Testis (tissue), 3 donors: Measurements from ENCODE around the gene KRT15. TPM values are rescaled to one million over a fixed set of nuclear protein-coding genes. Genes with fewer than 3 reads are reported as not detected.

Experiments
- DNase-seq: peaks from one replicate; pipeline ENCODE4 v3.0.0-alpha.2; 2019
- H3K27ac ChIP-seq, 2 donors: fragments of 200-600 bp; sonication (generic); one replicate each; pipeline ENCODE4 v1.5.1; 2019
- H3K27me3 ChIP-seq: fragments of 200-600 bp; sonication (generic); one replicate; pipeline ENCODE4 v1.5.1; 2019
- H3K36me3 ChIP-seq: fragments of 200-600 bp; sonication (generic); one replicate; pipeline ENCODE4 v1.5.1; 2017; ENCODE audit warnings: low read depth; ENCODE audit errors: missing control alignments
- H3K4me1 ChIP-seq: fragments of 200-600 bp; sonication (generic); one replicate; pipeline ENCODE4 v1.5.1; 2019
- H3K4me3 ChIP-seq, 2 donors: fragments of 200-600 bp; sonication (generic); one replicate each; pipeline ENCODE4 v1.5.1; 2017 to 2019
- H3K9me3 ChIP-seq: fragments of 200-600 bp; sonication (generic); one replicate; pipeline ENCODE4 v1.5.1; 2017
- CTCF ChIP-seq, 3 experiments: fragments of 450-650 bp in 2 of 3; fragments of 200-600 bp in 1 of 3; sonication (generic) in 1 of 3; IDR thresholded peaks; one replicate each; pipeline ENCODE4 v1.5.1; 2016 to 2019; ENCODE audit warnings: antibody characterized with exemption in 3 of 3, mild to moderate bottlenecking in 2 of 3, moderate library complexity in 1 of 3
- POLR2A ChIP-seq: fragments of 450-650 bp; IDR thresholded peaks from one replicate; pipeline ENCODE4 v1.6.1; 2017; ENCODE audit warnings: antibody characterized with exemption, mild to moderate bottlenecking, moderate library complexity
- WGBS, 2 donors: methylation state at CpG; one replicate each; pipeline ENCODE4 v1.1.5; 2018; 5-methylcytosine and 5-hydroxymethylcytosine counted together
- intact Hi-C: fragments of 100-400 bp; cut with DNase I; formaldehyde crosslinking; loops from one replicate; pipeline ENCODE4 v1.15.1; 2023; ENCODE audit warnings: low total_unique reads
- polyA plus RNA-seq: library from polyadenylated mRNA; stranded (reverse); fragments of 350-450 nt; fragmentation: Illumina TruSeq; extraction: RNeasy Lipid Tissue Mini Kit (QIAGEN cat#74804); gene quantifications from one replicate; pipeline ENCODE4 v1.2.3, GENCODE V29; 2014; ENCODE audit warnings: low read depth, low replicate concordance; ENCODE audit not compliant: insufficient read depth
- total RNA-seq, 2 donors: library from RNA; depleted of rRNA; stranded (reverse); fragments of >200 nt; gene quantifications; one replicate each; pipeline ENCODE4 v1.2.3, GENCODE V29; 2016

The KRT15 gene
- total and polyA plus RNA-seq, 3 donors from 2014 or later, result 5.8 to 21.7 (median 19.4) TPM

- Histone ChIP-seq H3K36me3 (no peaks in the 10 kb centered on the region), H3K4me1 (peaks cover 13% of the 10 kb centered on the region), H3K4me3 (no peak overlapping the region), H3K27ac (no peak overlapping the region), H3K27me3 (no peaks in the 10 kb centered on the region), H3K9me3 (no peaks in the 10 kb centered on the region)
- no peak for DNase-seq
- 55 to 90% methylated on average over 2 to 4 of the region's 4 CpGs for WGBS, 2 donors
- TF ChIP-seq POLR2A, result no peak
- no peak for TF ChIP-seq CTCF (IDR thresholded peaks at IDR 0.05)
- intact Hi-C loops, result no loop called here
Observed at GRCh38 chr17:41511116-41511515, 7.6 kb downstream of the KRT15 start.

GRCh38 chr17:41510251-41511065, 8.2 kb downstream of the KRT15 start:
- Histone ChIP-seq H3K9me3 (no peaks in the 10 kb centered on the region), H3K27ac (no peak overlapping the region), H3K4me1 (peaks cover 13% of the 10 kb centered on the region), H3K36me3 (no peaks in the 10 kb centered on the region), H3K27me3 (no peaks in the 10 kb centered on the region), H3K4me3 (no peak overlapping the region)
- TF ChIP-seq CTCF (IDR thresholded peaks at IDR 0.05) (no peak), POLR2A (no peak)
- intact Hi-C loops, result no loop called here
- DNase-seq, result no peak
- 87% methylated on average over 7 of the region's 7 CpGs for WGBS, 2 donors

GRCh38 chr17:41507315-41507880, 11.3 kb downstream of the KRT15 start:
- Histone ChIP-seq H3K9me3 (no peaks in the 10 kb centered on the region), H3K36me3 (no peaks in the 10 kb centered on the region), H3K27me3 (no peaks in the 10 kb centered on the region), H3K4me1 (peaks cover 17% of the 10 kb centered on the region), H3K4me3 (no peak overlapping the region), H3K27ac (no peak overlapping the region)
- DNase-seq, result no peak
- intact Hi-C loops, result no loop called here
- 40 to 44% methylated on average over 3 to 10 of the region's 10 CpGs for WGBS, 2 donors
- TF ChIP-seq POLR2A, result no peak
- no peak for TF ChIP-seq CTCF (IDR thresholded peaks at IDR 0.05)

- TF ChIP-seq CTCF (IDR thresholded peaks at IDR 0.05) (no peak), POLR2A (no peak)
- no peaks in the 10 kb centered on the region for H3K9me3 ChIP-seq
Observed at GRCh38 chr17:41505809-41506767, 12.6 kb downstream of the KRT15 start.

More at GRCh38 chr17:41505809-41506767, 12.6 kb downstream of the KRT15 start:
- Histone ChIP-seq H3K27ac (no peak overlapping the region), H3K4me3 (no peak overlapping the region), H3K36me3 (no peaks in the 10 kb centered on the region), H3K27me3 (no peaks in the 10 kb centered on the region), H3K4me1 (peaks cover 12% of the 10 kb centered on the region)
- DNase-seq, result no peak
- WGBS, 2 donors, result 89% methylated on average over 14 of the region's 14 CpGs
- intact Hi-C loops, result no loop called here
